GM21515 (cell line): ENCODE results near the gene SEC22C.
"Not testable (repeated sequence)": the region's sequence is repeated elsewhere in the genome, so short reads cannot be mapped to it uniquely, and the experiment has no call there.

Source experiments
- ATAC-seq: cut with Tn5 transposase; IDR thresholded peaks from one replicate; pipeline ENCODE4 v1.9.1; 2021; ENCODE audit not compliant: unreplicated experiment

SEC22C gene

DNA sequence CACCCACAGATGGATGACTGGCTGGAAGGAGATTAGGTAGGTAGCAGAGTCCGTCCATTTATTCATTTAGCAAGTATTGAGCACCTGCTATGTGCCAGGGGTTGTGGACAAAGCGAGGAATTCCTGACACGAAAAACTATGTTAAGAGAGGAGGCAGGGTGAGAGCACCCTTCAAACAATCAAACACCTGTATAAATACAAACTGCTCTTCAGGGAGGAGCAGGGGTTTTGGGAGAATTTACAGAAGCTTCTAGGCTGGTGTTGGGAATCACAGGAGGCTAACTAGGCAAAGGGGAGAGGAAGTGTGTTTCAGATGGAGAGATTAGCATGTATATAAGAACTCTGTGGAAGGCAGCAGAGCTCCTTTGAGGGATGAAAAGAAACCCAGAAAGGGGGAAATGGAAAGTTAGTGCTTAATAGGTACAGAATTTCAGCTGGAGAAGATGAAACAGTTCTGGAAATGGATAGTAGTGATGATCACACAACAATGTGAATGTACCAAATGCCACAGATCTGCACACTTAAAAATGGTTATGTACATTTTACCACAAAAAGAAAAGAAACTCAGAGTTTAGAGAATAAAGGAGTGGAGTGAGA, 805 bp upstream of the SEC22C start:
- ATAC-seq: no peak

DNA sequence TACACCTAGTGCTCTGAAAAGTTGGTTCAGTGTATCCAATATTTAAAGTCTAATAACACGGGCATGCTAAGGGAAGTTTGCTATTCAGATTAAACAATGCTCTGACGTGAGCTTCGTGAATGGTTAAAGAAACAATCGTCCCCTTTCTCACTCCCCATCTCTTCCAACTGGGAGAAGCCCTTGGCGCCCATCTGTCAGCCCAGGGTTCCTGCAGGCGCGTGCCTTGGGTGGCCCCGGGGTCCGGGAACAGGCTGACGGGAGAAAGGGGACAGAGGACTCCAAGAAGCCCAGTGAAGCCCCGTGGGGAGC, 413 bp downstream of the SEC22C start:
- no peak for ATAC-seq

DNA sequence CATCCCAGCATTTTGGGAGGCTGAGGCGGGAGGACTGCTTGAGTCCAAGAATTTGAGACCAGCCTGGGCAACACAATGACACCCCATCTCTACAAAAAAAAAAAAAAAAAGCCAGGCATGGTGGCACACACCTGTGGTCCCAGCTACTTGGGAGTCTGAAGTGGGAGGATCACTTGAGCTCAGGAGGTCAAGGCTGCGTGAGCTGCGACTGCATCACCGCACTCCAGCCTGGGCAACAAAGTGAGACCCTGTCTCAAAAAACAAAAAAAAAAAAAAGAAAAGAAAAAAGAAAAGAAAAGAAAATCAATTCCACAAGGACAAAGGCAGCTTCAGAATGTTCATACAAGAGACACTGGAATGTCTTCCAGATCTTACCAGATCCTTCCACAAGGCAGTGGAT, 2.4 kb downstream of the SEC22C start:
- not testable (repeated sequence) for ATAC-seq

DNA sequence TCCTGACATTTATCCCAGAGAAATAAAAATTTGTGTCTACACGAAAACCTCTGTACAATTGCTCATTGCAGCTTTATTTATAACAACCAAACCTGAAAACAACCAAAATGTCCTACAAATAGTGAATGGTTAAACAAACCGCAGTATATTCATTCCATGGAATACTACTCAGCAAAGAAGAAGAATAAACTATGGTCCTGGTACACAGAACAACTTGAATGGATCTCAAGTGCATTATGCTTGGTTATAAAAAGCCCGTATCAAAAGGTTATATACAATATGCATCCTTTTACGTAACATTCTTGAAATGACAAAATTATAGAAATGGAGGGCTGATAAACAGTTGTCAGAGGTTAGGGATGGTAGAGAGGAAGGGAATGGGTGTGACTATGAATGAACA, 3.7 kb downstream of the SEC22C start:
- no peak for ATAC-seq

DNA sequence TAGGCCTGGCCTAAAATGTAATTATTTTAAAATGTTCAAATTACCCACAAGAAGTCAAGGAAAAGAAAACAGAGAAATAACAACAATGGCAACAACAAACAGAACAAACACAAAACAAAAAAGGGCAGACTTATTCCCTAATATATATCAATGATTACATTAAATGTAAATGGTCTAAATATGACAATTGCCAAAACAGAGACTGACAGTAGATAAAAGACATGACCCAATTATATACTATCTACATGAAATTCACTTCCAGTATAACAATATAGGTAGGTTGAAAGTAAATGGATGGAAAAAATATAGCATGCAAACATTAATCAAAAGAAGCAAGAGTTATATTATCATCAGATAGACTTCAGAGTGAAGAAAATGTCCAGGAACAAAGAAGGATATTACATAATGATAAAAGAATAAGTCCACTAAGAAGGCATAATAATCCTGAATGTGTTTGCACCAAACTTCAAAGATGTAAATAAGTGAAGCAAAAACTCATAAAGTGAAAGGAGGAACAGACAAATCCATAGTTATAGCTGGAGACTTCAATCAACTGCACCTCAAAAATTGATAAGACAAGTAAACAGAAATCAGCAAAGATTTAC, 6.5 kb downstream of the SEC22C start:
- no peak for ATAC-seq

DNA sequence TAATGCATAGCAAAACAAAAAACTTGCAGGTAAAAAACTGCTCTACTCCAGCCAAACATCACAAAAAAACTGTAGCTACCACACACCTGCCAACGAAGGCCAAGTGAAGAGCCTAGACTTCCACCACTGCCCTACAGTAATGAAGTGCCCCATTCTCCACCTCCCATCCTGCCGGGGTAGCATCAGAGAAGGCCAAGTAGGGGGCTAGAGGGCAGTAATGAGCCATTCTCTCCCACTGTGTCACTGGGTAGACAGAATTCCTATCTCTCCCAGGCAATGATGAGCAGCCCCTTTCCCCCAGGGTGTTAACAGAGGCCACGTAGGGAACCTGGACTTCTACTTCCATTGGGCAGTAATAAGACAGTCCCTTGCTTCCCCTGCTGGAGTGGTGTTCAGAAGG, 9.5 kb downstream of the SEC22C start:
- ATAC-seq: no peak

DNA sequence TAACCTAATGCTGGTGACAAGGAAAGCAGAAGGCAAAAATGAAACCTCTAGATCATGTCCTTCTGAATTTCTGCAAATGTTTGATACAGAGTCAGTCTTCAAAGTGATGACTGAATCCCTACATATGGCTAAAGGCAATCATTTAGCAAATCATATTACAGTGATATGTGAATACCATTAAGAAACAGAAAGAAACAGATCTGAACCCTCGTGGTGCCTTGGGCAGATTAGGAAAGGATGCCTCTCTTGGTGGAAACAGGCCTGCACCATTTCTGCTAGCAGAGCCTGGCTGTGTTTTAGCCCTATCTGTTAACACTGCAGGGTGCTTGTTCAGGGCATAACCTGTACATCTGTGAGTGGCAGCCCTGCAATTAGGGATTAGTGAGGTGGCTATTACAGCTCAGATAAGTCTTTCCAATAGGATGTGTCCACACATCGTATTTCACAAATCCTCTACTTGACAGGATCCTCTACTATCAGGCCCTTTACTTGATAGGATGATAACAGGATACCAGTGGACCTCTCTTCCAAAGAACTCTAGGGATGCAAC, 12.1 kb downstream of the SEC22C start:
- ATAC-seq: no peak

DNA sequence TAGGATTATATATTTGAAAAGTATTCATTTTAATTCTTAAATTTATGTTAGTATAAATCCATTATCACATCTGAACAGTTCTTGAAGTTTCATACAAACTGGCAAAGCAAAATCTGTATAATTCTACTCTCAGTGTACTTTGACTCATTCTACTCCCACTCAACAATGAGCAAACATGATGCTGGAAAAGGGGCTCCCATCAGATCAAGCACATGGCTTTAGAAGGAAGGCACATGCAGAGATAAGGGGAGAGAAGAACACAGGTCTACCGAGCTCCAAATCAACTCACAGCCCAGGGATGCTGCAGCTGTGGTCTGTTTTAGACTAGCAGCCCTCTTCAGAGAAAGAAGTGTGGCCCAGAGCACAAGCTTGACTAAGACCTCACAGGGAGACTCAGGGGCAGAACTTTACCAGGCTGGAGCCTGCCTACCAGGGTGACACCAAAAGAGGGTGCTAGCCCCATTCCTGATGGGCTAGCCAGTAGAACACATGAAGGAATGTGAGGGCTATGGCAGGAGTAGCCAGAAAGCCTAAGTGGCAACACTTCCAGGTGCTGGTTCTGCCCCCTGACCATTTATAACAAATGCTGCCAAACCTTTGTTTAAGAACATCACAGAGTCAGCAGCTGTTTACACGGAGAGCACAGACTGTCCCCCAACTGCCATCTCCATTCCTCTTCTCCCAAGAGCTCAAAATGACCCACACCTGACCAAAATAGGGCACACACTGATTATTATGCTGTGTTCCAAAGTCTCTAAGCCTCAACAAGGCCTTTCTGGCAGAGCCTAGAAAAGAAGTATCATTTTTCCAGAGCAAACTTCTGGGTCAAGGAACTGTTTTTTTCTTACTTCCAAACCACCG, 19.5 kb downstream of the SEC22C start:
- no peak for ATAC-seq

DNA sequence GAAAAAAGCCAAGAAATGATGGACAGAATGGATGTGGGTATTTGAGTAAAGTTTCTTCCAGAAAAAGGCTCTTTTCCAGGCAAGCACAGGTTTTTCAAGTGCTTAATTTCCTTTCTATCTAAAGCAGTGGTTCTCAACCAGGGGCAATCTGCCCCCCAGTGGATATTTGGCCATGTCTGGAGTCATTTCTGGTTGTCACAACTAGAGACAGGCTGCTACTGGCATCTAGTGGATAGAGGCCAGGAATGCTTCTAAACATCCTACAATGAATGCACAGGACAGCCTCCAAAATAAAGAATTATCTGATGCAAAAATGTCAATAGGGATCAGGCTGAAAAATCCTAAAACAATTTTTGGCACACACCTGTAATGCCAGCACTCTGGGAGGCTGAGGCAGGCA, 23.9 kb downstream of the SEC22C start:
- ATAC-seq: no peak

DNA sequence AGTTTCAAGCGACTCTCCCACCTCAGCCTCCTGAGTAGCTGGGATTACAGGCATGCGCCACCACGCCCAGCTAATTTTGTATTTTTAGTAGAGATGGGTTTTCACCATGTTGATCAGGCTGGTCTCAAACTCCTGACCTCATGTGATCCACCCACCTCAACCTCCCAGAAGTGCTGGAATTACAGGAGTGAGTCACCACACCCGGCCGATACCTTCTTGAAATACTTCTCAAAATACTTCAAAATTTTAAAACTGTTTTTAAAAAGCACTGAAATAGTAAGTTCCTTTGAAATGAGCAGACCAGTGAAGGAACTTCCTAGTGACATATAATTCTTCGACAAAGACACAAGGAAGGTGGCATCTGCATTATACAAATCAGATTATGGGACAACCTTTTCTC, 24.9 kb downstream of the SEC22C start:
- ATAC-seq: not testable (repeated sequence)

DNA sequence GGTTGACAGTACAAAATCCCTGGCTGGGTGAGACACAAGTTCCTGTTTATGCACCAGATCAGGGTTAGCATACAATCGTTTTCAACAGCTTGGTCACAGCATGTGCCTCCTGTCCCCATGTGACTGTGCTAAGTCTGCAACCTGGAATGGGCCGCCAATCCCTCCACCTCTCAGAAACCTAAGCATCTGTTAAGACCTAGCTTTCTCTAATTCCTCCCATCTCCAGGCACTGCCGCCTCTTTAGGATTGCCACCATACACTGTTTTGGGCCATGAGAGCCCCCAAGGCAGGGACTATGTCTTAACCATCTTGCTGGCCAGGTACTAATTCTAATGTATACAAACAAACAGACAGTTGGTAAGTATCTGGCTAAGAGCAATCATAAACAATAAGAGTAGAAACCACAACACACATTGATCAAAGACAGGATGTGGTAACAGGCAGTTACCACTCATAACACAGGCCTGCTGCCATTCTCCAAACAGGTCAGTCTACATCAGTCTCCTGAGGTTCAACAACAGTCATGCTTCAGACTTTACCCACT, 25.6 kb downstream of the SEC22C start:
- peak; percentile 59 for ATAC-seq

DNA sequence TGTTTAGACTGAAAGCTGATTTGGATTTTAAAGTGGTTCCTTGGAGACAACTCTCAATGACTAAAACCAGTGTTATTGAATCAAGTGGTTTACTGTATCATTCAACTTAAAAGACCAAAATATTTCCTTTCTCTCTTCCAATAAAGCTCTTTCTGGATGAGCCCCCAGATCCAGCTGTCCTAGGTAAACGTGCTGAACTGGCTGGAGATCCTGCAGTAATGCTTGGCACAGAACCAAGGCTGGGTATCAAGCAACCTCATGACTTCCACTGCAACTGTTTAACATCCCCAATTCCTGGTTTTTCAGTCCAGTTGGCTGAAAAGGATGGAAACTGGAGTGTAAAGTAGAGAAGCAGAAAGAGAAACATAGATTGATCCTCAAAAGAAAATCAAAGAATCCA, 28.9 kb downstream of the SEC22C start:
- ATAC-seq: no peak

DNA sequence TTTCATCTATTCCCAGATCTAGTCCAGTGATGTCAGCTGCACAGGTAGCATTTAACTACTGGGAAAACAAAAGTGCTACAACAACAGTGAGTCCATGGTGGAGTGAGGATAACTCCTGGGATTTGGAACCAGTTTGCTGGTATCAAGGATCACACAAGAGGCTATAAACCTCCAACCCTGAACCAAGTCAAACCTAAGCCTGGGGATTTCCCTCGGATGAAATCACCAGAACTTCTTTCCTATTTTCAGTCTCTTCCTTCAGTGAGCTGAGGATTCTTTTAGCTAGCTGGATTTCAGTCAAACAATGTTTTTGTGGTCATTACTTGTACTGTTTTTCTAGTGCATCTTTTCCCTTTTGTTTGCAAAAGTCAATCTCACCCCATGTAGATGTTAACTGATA, 31.5 kb downstream of the SEC22C start:
- ATAC-seq: no peak

DNA sequence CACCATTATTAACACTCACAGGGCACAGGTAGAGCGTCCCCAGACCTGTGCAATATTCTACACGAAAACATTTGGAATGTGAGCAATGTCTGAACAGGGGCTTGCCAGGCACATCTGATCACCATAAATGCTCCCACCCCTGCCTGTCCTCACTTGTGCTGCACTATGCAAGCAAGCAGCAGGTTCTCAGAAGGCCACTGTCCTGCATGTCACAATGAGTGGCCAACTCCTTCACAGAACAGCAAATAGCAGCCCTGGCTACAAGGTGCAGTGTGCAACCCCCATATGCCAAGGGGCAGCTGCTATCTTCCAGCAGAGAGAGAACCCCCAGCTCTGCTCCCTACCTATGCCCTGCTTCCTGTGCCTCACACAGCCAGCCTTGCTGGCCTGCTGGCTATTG, 32.6 kb downstream of the SEC22C start:
- no peak for ATAC-seq

DNA sequence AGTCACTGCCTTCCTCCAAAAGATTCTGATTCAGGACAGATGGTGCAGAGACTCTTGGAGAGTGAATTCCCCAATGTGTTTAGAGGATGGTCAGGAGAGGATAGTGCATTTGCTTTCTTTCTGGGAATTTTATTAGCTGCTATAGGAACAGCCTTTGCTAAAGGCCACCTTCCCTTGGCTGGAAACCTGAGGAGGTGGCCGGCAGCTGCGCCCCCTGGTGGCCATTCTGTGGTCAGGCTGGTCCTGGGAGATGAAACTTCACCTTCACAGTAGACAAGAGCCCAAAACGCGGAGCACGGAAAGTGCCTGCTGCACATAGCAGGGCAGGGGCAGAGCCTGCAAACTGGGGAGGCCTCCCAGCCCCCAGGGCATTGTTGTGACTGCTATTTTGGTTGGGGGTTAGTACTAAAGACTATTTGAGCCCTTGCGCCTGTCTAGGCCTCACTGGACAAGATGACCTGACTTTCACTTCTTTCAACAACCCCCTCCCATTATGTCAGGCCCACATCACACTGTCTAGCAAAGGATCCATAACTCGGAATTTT, 34.3 kb downstream of the SEC22C start:
- no peak for ATAC-seq

DNA sequence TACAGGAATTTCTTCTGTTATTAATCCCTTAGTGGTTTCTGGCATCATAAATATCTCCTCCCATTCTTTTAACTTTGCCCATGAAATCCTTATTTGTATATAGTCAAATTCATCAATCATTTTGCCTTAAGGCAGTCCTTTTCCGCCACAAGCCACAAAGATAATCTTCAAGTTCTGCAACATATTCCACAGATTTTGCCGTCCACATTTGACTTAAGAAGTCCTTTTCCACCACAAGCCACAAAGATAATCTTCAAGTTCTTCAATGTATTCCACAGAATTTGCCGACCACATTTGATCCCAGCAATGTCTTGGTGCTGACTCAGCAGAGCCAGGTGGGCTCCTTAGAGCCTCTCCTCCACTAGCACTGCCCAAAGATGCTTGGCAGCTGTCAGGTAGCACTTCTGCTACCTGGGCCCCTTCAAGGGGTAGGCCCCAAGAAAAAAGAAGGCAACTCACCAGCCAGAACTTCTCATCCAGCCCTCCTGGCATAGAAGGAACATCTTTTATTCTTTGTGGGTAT, 35.0 kb downstream of the SEC22C start:
- no peak for ATAC-seq

DNA sequence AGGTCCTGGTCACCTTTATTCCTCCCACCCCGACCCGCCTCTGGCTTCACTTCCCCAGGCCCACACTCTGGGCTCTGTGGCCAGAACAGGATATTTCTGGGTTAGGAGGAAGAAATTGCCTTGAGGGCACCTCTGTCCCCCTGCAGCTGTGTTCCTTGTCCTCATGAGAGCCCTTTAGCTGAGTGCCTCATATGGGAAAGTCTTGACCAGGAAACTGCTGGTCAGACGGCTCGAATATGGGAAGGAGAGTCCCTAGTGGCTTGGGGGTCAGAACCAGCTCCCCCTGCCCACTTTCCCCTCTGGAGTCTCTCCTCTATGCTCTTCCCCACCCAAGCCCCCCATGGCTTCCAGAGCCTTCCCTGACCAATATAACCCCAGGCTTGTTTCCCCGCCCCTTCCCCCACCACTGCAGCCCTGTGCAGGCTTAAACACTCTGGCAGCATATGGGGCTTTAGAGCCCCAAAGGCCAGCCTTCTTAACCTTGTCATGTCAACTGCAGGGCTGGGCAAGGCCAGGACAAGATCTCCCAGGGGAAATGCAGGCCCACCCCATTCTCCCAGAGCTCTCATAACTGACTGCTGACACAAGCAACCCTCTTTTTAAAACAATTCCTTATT, 36.4 kb downstream of the SEC22C start:
- ATAC-seq: no peak

DNA sequence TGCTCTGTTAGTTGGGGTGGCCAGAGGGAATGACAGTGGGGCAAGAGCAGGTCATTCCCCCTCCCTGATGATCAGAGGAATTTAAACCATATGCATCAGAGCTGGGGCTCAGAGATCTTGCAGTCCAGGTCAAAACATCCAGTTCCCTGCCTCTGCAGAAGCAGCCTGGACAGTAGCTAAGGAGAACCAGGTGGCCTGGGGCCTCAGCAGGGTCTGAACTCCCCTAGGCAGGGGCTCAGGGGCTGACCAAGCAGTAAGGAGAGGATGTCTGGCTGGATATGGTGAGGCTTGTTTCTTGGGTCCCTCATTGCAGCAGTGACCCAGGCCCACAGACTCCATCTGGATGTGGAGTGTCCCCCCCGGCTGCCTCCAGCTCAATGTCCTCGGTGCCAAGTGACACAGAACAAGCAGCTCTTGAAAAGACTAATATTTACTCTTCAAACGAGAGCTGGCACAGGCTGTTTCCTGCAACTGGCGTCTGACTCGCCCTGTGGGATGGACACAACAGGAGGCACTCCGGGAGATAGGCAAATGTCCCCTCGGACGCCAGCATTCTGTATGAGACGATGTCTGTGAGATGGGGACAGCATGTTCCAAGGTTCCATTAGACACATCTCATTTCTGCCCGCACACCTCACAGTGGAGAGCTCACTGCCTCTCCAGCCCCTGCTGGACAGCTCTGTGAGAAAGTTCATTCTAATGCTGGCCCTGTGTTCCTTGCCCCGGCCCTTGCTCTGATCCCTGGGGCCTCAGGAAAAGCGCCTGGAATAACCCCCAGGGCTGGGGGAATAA, 37.1 kb downstream of the SEC22C start:
- no peak for ATAC-seq

DNA sequence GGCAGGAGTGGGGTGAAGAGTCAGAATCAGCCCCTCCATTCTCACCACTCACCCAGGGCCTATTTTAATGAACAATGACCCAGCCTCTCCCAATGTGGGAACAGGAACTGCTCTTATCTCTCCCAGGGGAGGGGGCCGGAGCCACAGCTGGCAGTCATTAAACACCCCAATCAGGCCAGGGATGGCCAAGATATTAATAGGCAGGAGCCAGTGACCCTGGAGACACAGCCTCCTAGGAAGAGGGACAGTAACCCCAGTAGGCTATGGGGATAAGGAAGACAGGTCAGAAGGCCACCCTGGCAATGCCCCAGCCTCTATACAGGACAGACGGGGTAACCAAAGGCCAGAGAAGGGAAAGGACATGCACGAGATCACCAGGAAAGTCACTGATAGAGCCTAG, 40.7 kb downstream of the SEC22C start:
- ATAC-seq: no peak
